HG02588 (cell line): Measurements from ENCODE around the gene VRTN.
"Not testable (repeated sequence)": the region's sequence is repeated elsewhere in the genome, so short reads cannot be mapped to it uniquely, and the experiment has no call there.

Source experiments
- ATAC-seq: cut with Tn5 transposase; IDR thresholded peaks from one replicate; pipeline ENCODE4 v1.9.1; 2021; ENCODE audit warnings: mild to moderate bottlenecking, moderate library complexity; ENCODE audit not compliant: unreplicated experiment

VRTN gene

DNA sequence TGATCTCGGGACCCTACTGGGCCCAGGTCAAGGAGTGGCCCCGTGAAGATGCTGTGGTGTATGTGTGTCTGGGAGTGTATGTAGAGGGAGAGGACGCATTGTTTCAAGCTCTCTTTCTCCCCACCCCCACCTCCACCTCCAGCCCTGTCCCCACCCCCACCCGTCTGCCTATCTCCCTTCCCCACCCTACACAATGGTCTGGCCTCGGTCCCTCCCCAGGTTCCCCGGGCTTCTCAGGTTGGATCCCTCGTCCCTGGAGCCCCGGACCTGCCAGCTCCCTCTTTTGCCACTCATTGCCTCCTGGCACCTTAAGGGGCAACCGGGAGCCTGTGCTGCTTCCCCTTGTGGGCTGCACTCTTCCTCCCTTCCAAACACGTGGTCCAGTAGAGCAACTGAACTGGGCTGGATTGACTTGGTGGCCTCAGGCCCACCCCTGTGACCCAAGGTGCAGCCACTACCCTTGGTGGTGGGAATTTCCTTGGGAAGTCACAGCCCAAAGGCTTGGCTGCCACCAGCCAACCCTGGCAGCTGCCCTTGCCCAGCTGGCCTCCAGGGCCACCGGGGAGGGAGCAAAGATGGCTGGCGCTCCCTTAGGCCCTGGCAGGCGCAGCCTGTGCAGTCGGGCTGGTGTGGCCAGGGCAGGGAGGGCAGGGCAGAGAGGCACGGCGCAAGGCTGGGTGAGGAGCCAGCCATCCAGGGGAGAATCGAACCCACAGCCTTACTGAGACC is 628 bp downstream of the VRTN start:
- no peak for ATAC-seq

GRCh38 chr14:74349757-74350156 is 1.5 kb downstream of the VRTN start:
- ATAC-seq, result no peak

DNA sequence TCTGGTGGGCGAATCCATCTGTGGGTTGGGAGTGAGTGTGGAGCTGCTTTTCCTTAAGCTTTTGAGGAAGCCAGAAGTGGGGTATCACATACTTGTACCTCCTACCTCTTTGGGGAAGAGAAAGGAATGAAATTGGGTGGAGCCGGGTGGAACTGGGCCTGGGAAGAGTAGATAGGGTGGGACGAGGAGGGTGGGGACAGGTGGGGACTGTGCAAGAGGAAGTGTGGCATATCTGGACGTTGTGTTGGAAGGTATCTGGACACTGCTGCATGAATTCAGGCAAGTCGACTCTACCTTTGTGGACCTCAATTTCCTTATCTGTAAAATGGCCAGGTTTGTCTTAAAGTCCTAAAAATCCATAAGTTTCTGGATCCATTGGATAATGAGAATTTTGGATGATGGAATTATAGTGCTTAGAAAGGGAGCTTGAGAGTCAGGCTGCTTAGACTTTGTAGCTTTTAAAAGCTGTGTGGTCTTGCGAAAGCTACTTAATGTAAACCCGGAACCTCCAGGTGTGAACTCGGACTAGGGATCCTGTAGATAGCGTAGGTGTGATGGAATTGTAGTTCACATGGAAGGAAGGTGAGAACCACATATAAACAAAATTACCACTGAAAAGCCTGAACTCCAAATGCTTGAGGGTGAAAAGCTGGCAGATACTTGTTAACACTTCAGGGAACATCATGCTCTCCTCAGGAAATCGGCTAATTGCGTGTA is 2.1 kb downstream of the VRTN start:
- ATAC-seq, result no peak

DNA sequence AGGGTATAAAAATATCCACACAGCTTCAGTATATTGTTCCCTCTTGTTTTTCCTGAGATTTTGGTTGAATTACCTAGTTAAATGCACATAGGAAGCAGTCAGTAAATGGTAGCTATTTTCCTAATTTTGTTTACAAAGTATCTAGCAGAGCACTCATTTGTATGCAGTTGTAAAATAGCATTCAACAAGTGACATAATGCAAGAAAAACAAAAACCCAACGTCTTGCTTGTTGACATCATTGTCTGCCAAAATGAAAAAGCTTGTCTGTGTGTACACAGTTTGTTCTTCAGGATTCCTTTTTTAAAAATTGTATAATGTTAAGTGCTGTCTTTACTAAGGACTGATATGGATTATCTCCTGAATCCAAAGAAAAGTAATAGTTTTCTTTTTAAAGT is 2.7 kb downstream of the VRTN start:
- no peak for ATAC-seq

DNA sequence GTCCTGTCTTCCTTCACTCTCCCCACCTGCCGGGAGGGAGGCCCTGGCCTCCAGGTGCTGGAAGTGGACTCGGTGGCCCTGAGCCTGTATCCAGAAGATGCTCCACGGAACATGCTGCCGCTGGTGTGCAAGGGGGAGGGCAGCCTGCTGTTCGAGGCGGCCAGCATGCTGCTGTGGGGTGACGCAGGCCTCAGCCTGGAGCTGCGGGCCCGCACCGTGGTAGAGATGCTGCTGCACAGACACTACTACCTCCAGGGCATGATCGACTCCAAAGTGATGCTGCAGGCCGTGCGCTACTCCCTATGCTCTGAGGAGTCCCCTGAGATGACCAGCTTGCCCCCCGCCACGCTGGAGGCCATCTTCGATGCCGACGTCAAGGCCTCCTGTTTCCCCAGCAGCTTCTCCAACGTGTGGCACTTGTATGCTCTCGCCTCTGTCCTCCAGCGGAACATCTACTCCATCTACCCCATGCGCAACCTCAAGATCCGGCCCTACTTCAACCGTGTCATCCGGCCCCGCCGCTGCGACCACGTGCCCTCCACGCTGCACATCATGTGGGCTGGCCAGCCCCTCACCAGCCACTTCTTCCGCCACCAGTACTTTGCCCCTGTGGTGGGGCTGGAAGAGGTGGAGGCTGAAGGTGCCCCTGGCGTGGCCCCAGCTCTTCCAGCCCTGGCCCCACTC is 8.8 kb downstream of the VRTN start:
- ATAC-seq, result no peak

DNA sequence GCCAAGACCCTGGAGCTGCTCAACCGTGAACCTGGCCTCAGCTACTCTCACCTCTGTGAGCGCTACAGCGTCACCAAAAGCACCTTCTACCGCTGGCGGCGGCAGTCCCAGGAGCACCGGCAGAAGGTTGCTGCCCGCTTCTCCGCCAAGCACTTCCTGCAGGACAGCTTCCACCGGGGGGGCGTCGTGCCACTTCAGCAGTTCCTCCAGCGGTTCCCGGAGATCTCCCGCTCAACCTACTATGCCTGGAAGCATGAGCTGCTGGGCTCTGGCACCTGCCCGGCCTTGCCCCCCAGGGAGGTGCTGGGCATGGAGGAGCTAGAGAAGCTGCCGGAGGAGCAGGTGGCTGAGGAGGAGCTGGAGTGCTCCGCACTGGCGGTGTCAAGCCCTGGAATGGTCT is 9.3 kb downstream of the VRTN start:
- no peak for ATAC-seq

- no peak for ATAC-seq
Measured at GRCh38 chr14:74358176-74358829, 10.0 kb downstream of the VRTN start.

GRCh38 chr14:74360163-74360562 is 11.9 kb downstream of the VRTN start:
- no peak for ATAC-seq

GRCh38 chr14:74362361-74362915 is 14.2 kb downstream of the VRTN start:
- ATAC-seq, result no peak

- ATAC-seq, result no peak
Measured at GRCh38 chr14:74364271-74364880, 16.1 kb downstream of the VRTN start.

DNA sequence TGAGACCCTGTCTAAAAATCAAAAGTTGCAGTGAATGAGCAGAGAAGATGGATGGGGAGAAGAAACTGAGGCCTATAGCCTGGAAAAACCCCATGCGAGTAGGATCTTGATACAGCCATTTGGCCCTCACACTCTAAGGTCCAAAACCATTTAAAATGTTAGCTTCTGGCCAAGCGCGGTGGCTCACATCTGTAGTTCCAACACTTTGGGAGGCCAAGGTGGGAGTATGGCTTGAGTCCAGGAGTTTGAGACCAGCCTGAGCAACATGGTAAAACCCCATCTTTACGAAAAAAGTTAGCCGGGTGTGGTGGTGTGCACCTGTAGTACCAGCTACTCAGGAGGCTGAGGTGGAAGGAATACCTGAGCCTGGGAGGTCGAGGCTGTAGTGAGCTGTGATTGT is 19.8 kb downstream of the VRTN start:
- no peak for ATAC-seq

- no peak for ATAC-seq
Measured at GRCh38 chr14:74368441-74368840, 20.2 kb downstream of the VRTN start.

DNA sequence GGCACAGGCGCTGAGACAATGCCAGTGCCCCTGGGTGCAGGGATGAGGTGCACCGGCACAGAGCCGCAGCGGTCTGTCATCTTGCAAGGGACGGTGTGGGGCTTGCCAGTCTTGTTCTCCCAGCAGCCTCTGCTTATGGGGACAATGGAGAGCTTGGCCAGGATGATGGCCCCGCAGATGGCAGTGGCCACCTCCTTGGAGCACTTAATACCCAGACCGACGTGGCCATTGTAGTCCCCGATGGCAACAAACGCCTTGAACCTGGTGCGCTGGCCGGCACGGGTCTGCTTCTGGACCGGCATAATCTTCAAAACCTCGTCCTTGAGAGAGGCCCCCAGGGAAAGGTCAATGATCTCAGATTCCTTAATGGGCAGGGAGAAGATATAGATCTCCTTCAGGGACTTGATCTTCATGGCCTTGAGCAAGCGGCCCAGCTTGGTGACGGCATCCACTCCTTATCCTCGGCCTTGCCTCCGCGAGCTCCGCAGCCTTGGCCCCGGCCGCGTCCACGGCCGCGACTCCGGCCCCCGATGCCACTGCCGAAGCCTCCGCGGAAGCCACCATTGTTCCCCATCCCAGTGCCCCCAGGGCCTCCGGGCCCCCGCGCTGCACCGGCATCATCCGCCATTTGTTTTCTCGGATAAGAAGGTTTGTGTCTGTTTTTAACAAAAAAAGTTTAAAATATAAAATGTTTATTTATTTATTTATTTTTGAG is 29.9 kb downstream of the VRTN start:
- no peak for ATAC-seq

- ATAC-seq, result no peak
Measured at GRCh38 chr14:74380172-74380571, 31.9 kb downstream of the VRTN start.

- ATAC-seq, result no peak
Measured at GRCh38 chr14:74380845-74381244, 32.6 kb downstream of the VRTN start.

GRCh38 chr14:74381571-74381970 is 33.3 kb downstream of the VRTN start:
- ATAC-seq, result not testable (repeated sequence)

- no peak for ATAC-seq
Measured at GRCh38 chr14:74382231-74382630, 34.0 kb downstream of the VRTN start.

DNA sequence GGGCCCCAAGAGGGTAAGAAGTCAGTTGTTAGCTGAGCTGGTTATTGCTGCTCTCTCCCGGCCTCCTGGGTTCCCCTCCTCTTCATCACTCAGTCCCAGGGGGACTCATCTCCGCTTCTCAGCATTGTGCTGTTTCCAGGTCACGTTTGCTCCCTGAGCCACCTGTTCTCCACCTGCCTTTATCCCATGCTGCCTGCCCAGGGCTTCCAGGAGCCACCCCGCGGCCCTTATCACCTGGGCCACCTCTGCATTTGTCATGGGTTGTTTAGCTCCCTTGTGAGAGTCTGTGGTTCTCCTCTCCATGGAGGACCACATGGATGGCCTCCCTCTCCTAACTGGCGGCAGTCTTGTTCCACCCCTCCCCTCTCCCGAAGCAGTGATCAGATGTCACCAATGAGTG is 41.7 kb downstream of the VRTN start:
- ATAC-seq, result no peak

GRCh38 chr14:74390505-74390904 is 42.2 kb downstream of the VRTN start:
- ATAC-seq, result not testable (repeated sequence)

- no peak for ATAC-seq
Measured at GRCh38 chr14:74391479-74391878, 43.2 kb downstream of the VRTN start.
